ENCODE results near the gene IL1RL1.

DNA sequence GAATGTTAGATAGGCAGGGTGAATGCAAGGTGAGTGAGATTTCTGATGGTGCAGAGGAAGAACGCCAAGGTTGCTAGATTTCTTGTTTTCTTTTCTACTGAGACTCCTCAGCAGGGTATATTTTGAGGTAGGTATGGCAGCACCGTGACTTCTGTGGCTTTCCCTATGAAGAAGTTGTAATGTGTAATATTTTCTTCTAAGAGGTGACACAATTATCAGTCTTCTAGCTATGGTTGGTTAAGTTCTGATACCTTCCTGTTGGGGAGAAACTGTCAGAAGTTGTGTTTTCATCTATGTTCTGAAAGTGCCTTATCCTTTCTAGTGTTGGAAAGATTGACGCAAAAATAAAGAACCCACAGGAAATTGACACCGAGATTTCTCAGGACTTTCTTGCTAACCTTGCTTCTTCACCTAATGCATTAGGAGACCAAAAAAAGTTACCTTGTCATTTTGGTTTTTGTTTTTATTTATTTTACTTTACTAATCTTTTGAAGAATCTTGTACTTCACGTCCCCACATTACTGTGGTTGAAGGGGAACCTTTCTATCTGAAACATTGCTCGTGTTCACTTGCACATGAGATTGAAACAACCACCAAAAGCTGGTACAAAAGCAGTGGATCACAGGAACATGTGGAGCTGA lies 56.1 kb downstream of the IL1RL1 start:
- TF ChIP-seq EZH2 (IDR thresholded peaks at IDR 0.05) (no peak), FOXP2 (optimal IDR thresholded peaks at IDR 0.05; ENCODE audit: control extremely low read depth, extremely low read length, insufficient read depth) (no peak)
